Transverse colon (tissue), 4 donors: ENCODE measurements around the gene ECPAS. TPM values are rescaled to one million over a fixed set of nuclear protein-coding genes. Genes with fewer than 3 reads are reported as not detected.
"Not testable (repeated sequence)": the region's sequence is repeated elsewhere in the genome, so short reads cannot be mapped to it uniquely, and the experiment has no call there.

Experiments used
- DNase-seq: peaks from one replicate; pipeline ENCODE4 v3.0.0-alpha.2; 2019
- H3K27ac ChIP-seq, 4 donors: fragments of 200-600 bp; sonication (generic); 2 replicates each; pipeline ENCODE4 v1.5.1; 2016 to 2018; ENCODE audit warnings: inconsistent platforms in 4 of 4
- H3K27me3 ChIP-seq: fragments of 200-600 bp; sonication (generic); 2 replicates; pipeline ENCODE4 v1.5.1; 2017; ENCODE audit warnings: inconsistent platforms
- H3K36me3 ChIP-seq, 4 donors: fragments of 200-600 bp; sonication (generic); 2 replicates each; pipeline ENCODE4 v1.5.1; 2017 to 2019; ENCODE audit warnings: inconsistent platforms in 4 of 4
- H3K4me1 ChIP-seq, 4 donors: fragments of 200-600 bp; sonication (generic); 2 replicates each; pipeline ENCODE4 v1.5.1; 2017 to 2020; ENCODE audit warnings: inconsistent platforms in 4 of 4
- H3K4me3 ChIP-seq, 4 donors: fragments of 200-600 bp; sonication (generic); 1 replicate in 1 of 4; 2 replicates in 3 of 4; pipeline versions ENCODE4 v1.5.1 to v1.6.1; 2017 to 2019; ENCODE audit warnings: inconsistent platforms in 4 of 4
- H3K9me3 ChIP-seq, 2 donors: fragments of 200-600 bp; sonication (generic); 2 replicates each; pipeline ENCODE4 v1.5.1; 2017 to 2019; ENCODE audit warnings: inconsistent platforms in 2 of 2
- CTCF ChIP-seq, 5 experiments: fragments of 200-600 bp in 3 of 5; fragments of 450-650 bp in 2 of 5; sonication (generic) in 3 of 5; IDR thresholded peaks; 1 replicate in 2 of 5; 2 replicates in 3 of 5; pipeline ENCODE4 v1.5.1; 2016 to 2017; ENCODE audit warnings: antibody characterized with exemption in 5 of 5, inconsistent platforms in 3 of 5, mild to moderate bottlenecking in 2 of 5, moderate library complexity in 1 of 5
- EP300 ChIP-seq: sonication (generic); formaldehyde crosslinking; IDR thresholded peaks from one replicate; pipeline ENCODE4 v1.6.1; 2017; ENCODE audit warnings: antibody characterized with exemption, low read depth
- POLR2A ChIP-seq: fragments of 450-650 bp; IDR thresholded peaks from one replicate; pipeline ENCODE4 v1.6.1; 2016; ENCODE audit warnings: antibody characterized with exemption, mild to moderate bottlenecking, moderate library complexity
- POLR2AphosphoS5 ChIP-seq, 3 donors: sonication (generic); formaldehyde crosslinking; IDR thresholded peaks; one replicate each; pipeline ENCODE4 v1.6.1; 2016; ENCODE audit warnings: antibody characterized with exemption in 3 of 3
- WGBS, 2 donors: methylation state at CpG; one replicate each; pipeline ENCODE4 v1.1.5; 2018; ENCODE audit warnings: low coverage in 1 of 2; 5-methylcytosine and 5-hydroxymethylcytosine counted together
- in situ Hi-C, 4 donors: fragments of 200-750 bp; cut with MboI; loops; one replicate each; pipeline versions ENCODE4 v1.15.0 to v1.15.1; 2017; ENCODE audit warnings: low sequenced_read_pairs in 3 of 4, low pct_ligation_motif_present in 1 of 4, low pct_unique_long_range_greater_than_20kb in 1 of 4
- intact Hi-C: fragments of 100-400 bp; cut with DNase I; formaldehyde crosslinking; loops from one replicate; pipeline ENCODE4 v1.15.1; 2023; ENCODE audit warnings: low total_unique reads
- total RNA-seq, 4 donors: library from RNA; depleted of rRNA; stranded (reverse); fragments of >200 nt; gene quantifications; one replicate each; pipeline ENCODE4 v1.1.0, GENCODE V29; 2016

Gene ECPAS
- total RNA-seq, 4 donors from 2014 or later: 69.2 to 88.8 (median 77.0) TPM

- H3K4me1 ChIP-seq: peaks cover 5 to 42% (median 23%) of the 10 kb centered on the region in 4 donors
- no peak for DNase-seq
- WGBS, 2 donors: 93 to 100% methylated on average over 2 to 5 of the region's 5 CpGs
- in situ Hi-C loops: no loop called here
- no peak overlapping the region for H3K27ac ChIP-seq
- no peaks in the 10 kb centered on the region for H3K9me3 ChIP-seq
- H3K36me3 ChIP-seq: no peaks in the 10 kb centered on the region
- H3K4me3 ChIP-seq: no peak overlapping the region
- TF ChIP-seq EP300: no peak
- TF ChIP-seq CTCF (IDR thresholded peaks at IDR 0.05): no peak
- no peak for TF ChIP-seq POLR2AphosphoS5 (IDR thresholded peaks at IDR 0.05)
- TF ChIP-seq POLR2A: no peak
- intact Hi-C loops: no loop called here
- no peaks in the 10 kb centered on the region for H3K27me3 ChIP-seq
These were observed 29.4 kb downstream of the ECPAS start for GRCh38 chr9:111454751-111455150.

GRCh38 chr9:111451570-111451969, 32.6 kb downstream of the ECPAS start:
- intact Hi-C loops (no loop called here), in situ Hi-C loops (no loop called here)
- Histone ChIP-seq H3K27me3 (no peaks in the 10 kb centered on the region), H3K27ac (no peak overlapping the region), H3K4me1 (peaks cover 0 to 12% (median 1%) of the 10 kb centered on the region in 4 donors), H3K4me3 (no peak overlapping the region), H3K36me3 (no peaks in the 10 kb centered on the region), H3K9me3 (no peaks in the 10 kb centered on the region)
- 48 to 60% methylated on average over 1 of the region's 1 CpG for WGBS, 2 donors
- TF ChIP-seq POLR2AphosphoS5 (IDR thresholded peaks at IDR 0.05) (no peak), CTCF (IDR thresholded peaks at IDR 0.05) (no peak), EP300 (no peak), POLR2A (no peak)
- no peak for DNase-seq

- no peaks in the 10 kb centered on the region for H3K9me3 ChIP-seq
- in situ Hi-C loops (no loop called here), intact Hi-C loops (no loop called here)
- DNase-seq: no peak
- H3K4me1 ChIP-seq: peaks cover 0 to 6% (median 0%) of the 10 kb centered on the region in 4 donors
- peaks cover 0 to 5% (median 0%) of the 10 kb centered on the region in 4 donors for H3K36me3 ChIP-seq
- no peak for TF ChIP-seq CTCF (IDR thresholded peaks at IDR 0.05)
- TF ChIP-seq EP300: no peak
- no peak for TF ChIP-seq POLR2A
- TF ChIP-seq POLR2AphosphoS5 (IDR thresholded peaks at IDR 0.05): no peak
- no peak overlapping the region for H3K27ac ChIP-seq
- WGBS, 2 donors: 46 to 62% methylated on average over 2 of the region's 2 CpGs
- no peak overlapping the region for H3K4me3 ChIP-seq
- no peaks in the 10 kb centered on the region for H3K27me3 ChIP-seq
These were observed 34.1 kb downstream of the ECPAS start for GRCh38 chr9:111450124-111450523.

GRCh38 chr9:111449705-111450104, 34.5 kb downstream of the ECPAS start:
- TF ChIP-seq POLR2A: no peak
- no peak for TF ChIP-seq EP300
- no peak for TF ChIP-seq CTCF (IDR thresholded peaks at IDR 0.05)
- TF ChIP-seq POLR2AphosphoS5 (IDR thresholded peaks at IDR 0.05): no peak
- Histone ChIP-seq H3K27me3 (no peaks in the 10 kb centered on the region), H3K4me1 (peaks cover 0 to 6% (median 0%) of the 10 kb centered on the region in 4 donors), H3K27ac (no peak overlapping the region), H3K4me3 (no peak overlapping the region), H3K9me3 (no peaks in the 10 kb centered on the region), H3K36me3 (peaks cover 0 to 5% (median 0%) of the 10 kb centered on the region in 4 donors)
- 91 to 100% methylated on average over 1 of the region's 1 CpG for WGBS, 2 donors
- no peak for DNase-seq
- intact Hi-C loops (no loop called here), in situ Hi-C loops (no loop called here)

GRCh38 chr9:111445799-111446198, 38.4 kb downstream of the ECPAS start:
- intact Hi-C loops, H3K27me3 ChIP-seq, H3K9me3 ChIP-seq, H3K27ac ChIP-seq, in situ Hi-C loops, H3K4me1 ChIP-seq, H3K4me3 ChIP-seq, DNase-seq: not testable (repeated sequence)
- 90 to 100% methylated on average over 1 of the region's 1 CpG for WGBS, 2 donors
- peaks cover 0 to 15% (median 7%) of the 10 kb centered on the region in 4 donors for H3K36me3 ChIP-seq
